GM21619 (cell line): ENCODE results near the gene UBE2D1.
A peak's percentile ranks its signal among the peaks of the same experiment; 100 is the strongest.
"Not testable (repeated sequence)": the region's sequence is repeated elsewhere in the genome, so short reads cannot be mapped to it uniquely, and the experiment has no call there.

Source experiments
- ATAC-seq: cut with Tn5 transposase; IDR thresholded peaks from one replicate; pipeline ENCODE4 v1.9.1; 2021; ENCODE audit not compliant: unreplicated experiment

Gene UBE2D1

GRCh38 chr10:58373442-58373827 is 38.6 kb downstream of the UBE2D1 start:
- no peak for ATAC-seq

GRCh38 chr10:58382489-58382995 is 47.7 kb downstream of the UBE2D1 start:
- ATAC-seq, result no peak

- peak; percentile 45 for ATAC-seq
These were observed 49.3 kb downstream of the UBE2D1 start for GRCh38 chr10:58384095-58384494.

- ATAC-seq, result no peak
These were observed 49.8 kb downstream of the UBE2D1 start for GRCh38 chr10:58384544-58384998.

GRCh38 chr10:58384999-58385783 is 50.4 kb downstream of the UBE2D1 start, which contains the start of gene TFAM:
TFAM (plus strand) TSS chr10:58385410; CDS start chr10:58385548, 138 bp downstream.
- peak; percentile 92 for ATAC-seq

GRCh38 chr10:58385784-58386112 is 50.9 kb downstream of the UBE2D1 start:
- peak; percentile 8 for ATAC-seq

GRCh38 chr10:58389024-58389423 is 54.2 kb downstream of the UBE2D1 start:
- ATAC-seq, result no peak

- no peak for ATAC-seq
These were observed 58.5 kb downstream of the UBE2D1 start for GRCh38 chr10:58393317-58393716.

GRCh38 chr10:58394471-58394870 is 59.7 kb downstream of the UBE2D1 start:
- no peak for ATAC-seq

- ATAC-seq, result no peak
These were observed 61.3 kb downstream of the UBE2D1 start for GRCh38 chr10:58396057-58396456.

- ATAC-seq, result no peak
These were observed 63.0 kb downstream of the UBE2D1 start for GRCh38 chr10:58397830-58398229.

GRCh38 chr10:58399410-58399809 is 64.6 kb downstream of the UBE2D1 start:
- ATAC-seq, result no peak

- ATAC-seq, result no peak
These were observed 65.8 kb downstream of the UBE2D1 start for GRCh38 chr10:58400609-58401008.

- ATAC-seq, result no peak
These were observed 69.2 kb downstream of the UBE2D1 start for GRCh38 chr10:58404001-58404400.

GRCh38 chr10:58409956-58410610 is 75.3 kb downstream of the UBE2D1 start:
- no peak for ATAC-seq

GRCh38 chr10:58412502-58412961 is 77.7 kb downstream of the UBE2D1 start:
- no peak for ATAC-seq

GRCh38 chr10:58414270-58415041 is 79.7 kb downstream of the UBE2D1 start:
- no peak for ATAC-seq

- ATAC-seq, result no peak
These were observed 81.0 kb downstream of the UBE2D1 start for GRCh38 chr10:58415757-58416156.

GRCh38 chr10:58417902-58418301 is 83.1 kb downstream of the UBE2D1 start:
- ATAC-seq, result not testable (repeated sequence)
